Cardiac ventricle fibroblast (primary cell): ENCODE data around the gene RAB12. TPM values are rescaled to one million over a fixed set of nuclear protein-coding genes. Genes with fewer than 3 reads are reported as not detected.

ENCODE experiments used
- total RNA-seq: library from RNA; depleted of rRNA; stranded (reverse); fragments of >200 nt; gene quantifications from 2 replicates; pipeline ENCODE4 v1.2.3, GENCODE V29; 2015

The RAB12 gene, protein sequence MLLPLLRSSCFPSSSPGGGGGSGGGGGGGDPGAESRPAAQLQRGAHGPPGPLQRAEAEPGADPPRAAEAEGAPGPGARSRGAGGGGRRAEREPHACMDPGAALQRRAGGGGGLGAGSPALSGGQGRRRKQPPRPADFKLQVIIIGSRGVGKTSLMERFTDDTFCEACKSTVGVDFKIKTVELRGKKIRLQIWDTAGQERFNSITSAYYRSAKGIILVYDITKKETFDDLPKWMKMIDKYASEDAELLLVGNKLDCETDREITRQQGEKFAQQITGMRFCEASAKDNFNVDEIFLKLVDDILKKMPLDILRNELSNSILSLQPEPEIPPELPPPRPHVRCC
- total RNA-seq: 43.3 and 46.7 TPM in 2 replicates

DNA sequence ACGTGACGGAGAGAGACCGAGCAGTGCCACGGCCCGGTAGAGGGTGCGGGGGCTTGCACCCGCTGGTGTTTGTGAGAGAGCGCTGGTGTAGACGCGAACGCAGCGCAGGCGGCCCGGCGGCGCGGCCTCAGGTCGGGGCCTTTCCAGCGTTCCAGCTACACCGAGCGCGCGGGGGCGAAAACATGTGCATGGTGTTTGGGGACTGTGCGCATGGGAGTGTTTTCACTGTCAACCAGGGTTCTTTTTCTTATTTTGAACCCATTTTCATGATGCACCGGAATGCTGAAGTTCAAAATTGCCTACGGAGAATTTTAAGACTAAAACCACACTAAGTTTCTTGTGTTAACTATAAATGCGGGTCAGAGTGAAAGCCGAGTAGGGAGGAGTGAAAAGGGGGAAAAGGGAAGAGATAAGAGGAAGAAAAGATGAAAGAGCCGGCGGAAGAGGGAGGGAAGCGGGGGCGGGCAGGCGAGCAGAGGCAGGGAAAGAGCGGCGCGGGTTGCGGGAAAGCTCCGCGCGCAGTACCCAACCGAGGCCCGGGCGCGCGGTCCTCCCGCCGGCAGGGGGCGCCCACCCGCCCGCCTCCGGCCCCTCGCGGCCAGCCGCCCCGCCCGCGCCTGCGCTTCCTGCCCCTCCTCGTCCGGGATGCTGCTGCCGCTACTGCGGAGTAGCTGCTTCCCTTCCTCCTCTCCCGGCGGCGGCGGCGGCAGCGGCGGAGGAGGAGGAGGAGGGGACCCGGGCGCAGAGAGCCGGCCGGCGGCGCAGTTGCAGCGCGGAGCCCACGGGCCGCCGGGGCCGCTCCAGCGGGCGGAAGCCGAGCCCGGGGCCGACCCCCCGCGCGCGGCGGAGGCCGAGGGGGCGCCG lies at the start of gene RAB12:
Gene RAB12, plus strand, starts transcription at position 643 of the 864 bp plus-strand sequence. Its CDS starts 3 bp downstream, at position 646.

Other genes starting within 250 kb of the RAB12 start
- 10.4 and 15.6 TPM in 2 replicates for gene MTCL1, start 96.1 kb downstream of the RAB12 start, total RNA-seq